ENCODE measurements around the gene IBA57. TPM values are rescaled to one million over a fixed set of nuclear protein-coding genes. Genes with fewer than 3 reads are reported as not detected.

IBA57 gene
- total and polyA plus RNA-seq, 2 of the 8 experiments (the other 6 are each of a cell fraction or from before 2014, with no cell fraction given), result 2.6 to 5.9 TPM

DNA sequence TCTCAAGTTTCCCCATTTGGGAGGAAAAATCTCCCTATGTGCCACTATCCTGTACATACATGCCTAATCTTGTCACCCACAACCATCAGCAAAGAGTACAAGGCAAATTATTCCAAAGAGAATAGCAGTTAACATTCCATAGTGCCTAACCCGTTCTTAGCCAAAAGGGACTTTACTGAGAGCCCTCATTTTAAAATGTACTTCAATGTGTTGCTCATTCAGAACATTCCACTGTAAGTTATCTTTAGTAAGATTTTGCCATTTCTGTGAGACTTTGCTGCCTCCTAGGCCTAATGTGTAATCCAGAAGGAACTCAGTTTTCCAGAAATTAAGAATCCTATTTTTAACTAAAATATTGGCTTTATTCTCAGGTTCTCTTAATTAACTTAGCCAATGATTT, 45.3 kb upstream of the IBA57 start:
- Histone ChIP-seq H3K79me1 (ENCODE audit: low read depth, low read length) (no peaks in the 10 kb centered on the region), H2BK120ac (replicated peaks; ENCODE audit: low read depth, low read length) (no peak overlapping the region), H3K18ac (ENCODE audit: extremely low read depth, low read length) (no peak overlapping the region), H2AFZ (ENCODE audit: low read length) (no peak overlapping the region), H3K36me3 (ENCODE audit: control insufficient read depth in 2 of 4, insufficient read depth in 4 of 4, low read length in 3 of 4) (no peaks in the 10 kb centered on the region), H3K23ac (ENCODE audit: insufficient read length) (no peak overlapping the region), H3K9me3 (ENCODE audit: insufficient read depth in 2 of 2, low read depth in 1 of 2, low read length in 1 of 2) (peaks cover 14 to 19% of the 10 kb centered on the region in 2 experiments), H3K23me2 (ENCODE audit: low read depth, low read length) (no peaks in the 10 kb centered on the region), H3K79me2 (ENCODE audit: control insufficient read depth in 1 of 2, insufficient read depth in 2 of 2, low read length in 2 of 2) (no peaks in the 10 kb centered on the region), H3K4me1 (replicated peaks in 1 of 4; ENCODE audit: control insufficient read depth in 3 of 4, insufficient read depth in 4 of 4, low read length in 3 of 4) (no peaks in the 10 kb centered on the region), H2BK20ac (ENCODE audit: low read length) (no peak overlapping the region), H4K20me1 (replicated peaks in 1 of 2; ENCODE audit: control insufficient read depth in 1 of 2, insufficient read depth in 2 of 2, low read length in 2 of 2) (no peaks in the 10 kb centered on the region), H3K27me3 (replicated peaks in 1 of 4; ENCODE audit: control insufficient read depth in 3 of 4, extremely low read depth in 1 of 4, insufficient read depth in 3 of 4, low read length in 3 of 4) (no peaks in the 10 kb centered on the region; a peak in 3 of 7 replicates), H3K14ac (ENCODE audit: insufficient read length) (no peak overlapping the region), H2AK5ac (ENCODE audit: low read depth, low read length) (no peak overlapping the region), H3K56ac (replicated peaks; ENCODE audit: insufficient read length, low read depth, low read length) (no peak overlapping the region), H4K91ac (replicated peaks; ENCODE audit: insufficient read length, low read length) (no peak overlapping the region), H4K5ac (ENCODE audit: insufficient read length, low read depth, low read length) (no peak overlapping the region), H3K9ac (replicated peaks in 1 of 4; ENCODE audit: extremely low read depth in 1 of 4, low read depth in 3 of 4, low read length in 3 of 4) (no peak overlapping the region), H2BK5ac (ENCODE audit: low read depth, low read length) (no peak overlapping the region), H3K4ac (replicated peaks; ENCODE audit: insufficient read length, low read depth, low read length) (no peak overlapping the region), H2BK15ac (ENCODE audit: low read length) (no peak overlapping the region), H3K4me2 (ENCODE audit: insufficient read depth in 1 of 2, low read depth in 2 of 2, low read length in 2 of 2) (no peak overlapping the region), H2BK12ac (ENCODE audit: low read depth, low read length) (no peak overlapping the region), H4K8ac (ENCODE audit: extremely low read depth, insufficient read depth, low read length) (no peak overlapping the region), H3K4me3 (ENCODE audit: extremely low read depth in 1 of 4, insufficient read depth in 2 of 4, low read depth in 3 of 4, low read length in 4 of 4) (no peak overlapping the region), H3K27ac (ENCODE audit: low read depth, low read length) (no peak overlapping the region)
- no peak for FAIRE-seq
- ChIA-PET CTCF (ENCODE audit: partially characterized antibody) (interaction anchor here (1.5 to 2.4 kb wide), 2 partner anchors 10 to 121 kb away, joined by 4 to 10 read pairs; no protein-coding TSS in a partner anchor), POLR2A (ENCODE audit: partially characterized antibody) (no interaction called here)
- no peak for DNase-seq (ENCODE audit: low read depth in 1 of 2, low spot score in 2 of 2)
- 93% methylated on average over 1 of the region's 1 CpG; no CpG with 5 or more reads in 1 of the 2 experiments for WGBS, 2 experiments (ENCODE audit: extremely low coverage in 1 of 2, insufficient coverage in 1 of 2, insufficient read length in 1 of 2, insufficient replicate concordance in 2 of 2, low coverage in 1 of 2, low lambda C conversion rate in 2 of 2, missing lambda C conversion rate in 1 of 2)
- TF ChIP-seq SIX5 (IDR thresholded peaks at IDR 0.05; ENCODE audit: low read depth, low read length) (no peak), EP300 (IDR thresholded peaks at IDR 0.05; ENCODE audit: borderline replicate concordance in 1 of 2, low read depth in 2 of 2, low read length in 2 of 2) (no peak), MAFK (IDR thresholded peaks at IDR 0.05; ENCODE audit: low read depth, low read length) (no peak), HDAC6 (IDR thresholded peaks at IDR 0.05; ENCODE audit: low read depth, low read length) (no peak), SIRT6 (IDR thresholded peaks at IDR 0.05; ENCODE audit: low read length) (no peak), GABPA (IDR thresholded peaks at IDR 0.05; ENCODE audit: borderline replicate concordance, insufficient read depth, low read length) (no peak), BRCA1 (IDR thresholded peaks at IDR 0.05; ENCODE audit: low read depth, low read length) (no peak), ASH2L (IDR thresholded peaks at IDR 0.05; ENCODE audit: low read length) (no peak), SRF (IDR thresholded peaks at IDR 0.05; ENCODE audit: low read depth, low read length) (no peak), GTF2F1 (IDR thresholded peaks at IDR 0.05; ENCODE audit: borderline replicate concordance, low read depth, low read length) (no peak), ZNF274 (IDR thresholded peaks at IDR 0.05; ENCODE audit: borderline replicate concordance, extremely low read depth, low read length) (no peak)
- TF ChIP-seq, protein P1, sequence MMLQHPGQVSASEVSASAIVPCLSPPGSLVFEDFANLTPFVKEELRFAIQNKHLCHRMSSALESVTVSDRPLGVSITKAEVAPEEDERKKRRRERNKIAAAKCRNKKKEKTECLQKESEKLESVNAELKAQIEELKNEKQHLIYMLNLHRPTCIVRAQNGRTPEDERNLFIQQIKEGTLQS (IDR thresholded peaks at IDR 0.05; ENCODE audit: insufficient read depth, low read depth, low read length), result no peak
